Endometrial microvascular endothelial cells (primary cell): ENCODE results near the gene KCNS3. TPM values are rescaled to one million over a fixed set of nuclear protein-coding genes. Genes with fewer than 3 reads are reported as not detected.

Experiments
- in situ Hi-C: cut with HindIII; loops from 2 replicates; pipeline ENCODE4 v1.10.0; 2017; ENCODE audit warnings: low sequenced_read_pairs, low pct_unique_long_range_greater_than_20kb; ENCODE audit errors: inconsistent ontology term
- total RNA-seq: library from RNA; depleted of rRNA; stranded (reverse); fragments of >200 nt; gene quantifications from one replicate; pipeline ENCODE4 v1.2.3, GENCODE V29; 2015; ENCODE audit errors: inconsistent ontology term

Gene KCNS3
- total RNA-seq, 1 donor from 2014 or later = 1.1 TPM

GRCh38 chr2:17975401-17975800 lies 96.9 kb downstream of the KCNS3 start:
- in situ Hi-C loops = no loop called here

DNA sequence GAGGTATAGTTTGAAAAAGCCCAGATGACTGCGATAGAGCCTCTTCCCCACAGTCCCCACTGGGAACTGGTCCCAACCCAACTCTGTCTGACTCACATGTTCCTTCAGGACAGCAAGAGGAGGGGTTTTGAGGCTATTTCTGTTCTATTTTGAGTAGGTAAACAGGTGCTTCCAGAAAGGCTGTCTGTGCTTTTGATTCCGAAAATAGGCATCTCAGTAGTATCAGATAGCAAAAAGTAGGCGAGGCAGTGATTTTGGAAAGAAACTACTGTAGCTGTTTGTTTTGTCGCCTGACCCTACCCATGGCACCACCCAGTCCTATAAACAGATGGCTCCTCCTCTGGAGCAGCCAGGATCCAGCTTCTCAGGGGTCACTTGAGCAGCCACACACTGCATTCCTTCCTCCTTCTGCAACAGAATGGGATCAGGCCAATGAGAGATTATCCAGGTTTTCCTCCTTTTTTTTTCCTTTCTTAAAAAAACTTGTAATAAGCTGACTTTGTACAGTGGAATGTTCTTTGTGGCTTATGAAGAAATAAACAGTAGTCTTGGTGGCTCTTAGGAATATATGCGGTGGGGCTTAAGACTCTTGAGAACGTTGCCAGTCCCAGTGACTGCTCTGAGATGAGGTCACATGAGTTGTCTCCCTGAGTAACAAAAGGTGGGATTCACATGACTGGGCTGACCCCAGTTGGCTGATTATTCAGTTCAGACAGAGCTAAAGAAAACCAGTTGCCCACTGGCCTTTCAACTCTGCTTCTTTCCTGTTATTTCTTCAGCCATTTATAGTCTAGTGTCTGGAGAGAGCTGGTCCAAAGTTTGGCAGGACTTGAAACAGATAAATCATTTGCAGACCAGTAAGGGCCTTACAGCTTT lies 98.6 kb downstream of the KCNS3 start:
- in situ Hi-C loops = no loop called here

DNA sequence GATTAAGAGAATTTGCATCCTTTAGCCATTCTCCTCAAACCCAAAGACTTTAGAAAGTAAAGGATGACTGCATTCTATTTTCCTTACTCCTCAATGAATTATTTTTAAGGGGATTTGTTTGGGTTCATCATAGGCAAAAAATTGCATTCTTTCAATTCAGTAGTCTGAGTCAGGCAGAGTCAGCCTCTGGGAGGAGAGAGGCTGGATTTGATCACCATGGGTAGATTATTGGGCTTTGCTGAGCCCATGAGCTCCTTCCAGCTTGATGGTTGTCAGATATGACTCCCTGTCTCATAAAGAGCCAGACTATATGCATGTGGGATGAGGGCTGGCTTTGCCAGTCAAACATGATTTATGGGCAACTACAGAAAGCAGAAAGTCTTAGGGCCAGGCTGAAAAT lies 101.2 kb downstream of the KCNS3 start:
- in situ Hi-C loops = no loop called here

DNA sequence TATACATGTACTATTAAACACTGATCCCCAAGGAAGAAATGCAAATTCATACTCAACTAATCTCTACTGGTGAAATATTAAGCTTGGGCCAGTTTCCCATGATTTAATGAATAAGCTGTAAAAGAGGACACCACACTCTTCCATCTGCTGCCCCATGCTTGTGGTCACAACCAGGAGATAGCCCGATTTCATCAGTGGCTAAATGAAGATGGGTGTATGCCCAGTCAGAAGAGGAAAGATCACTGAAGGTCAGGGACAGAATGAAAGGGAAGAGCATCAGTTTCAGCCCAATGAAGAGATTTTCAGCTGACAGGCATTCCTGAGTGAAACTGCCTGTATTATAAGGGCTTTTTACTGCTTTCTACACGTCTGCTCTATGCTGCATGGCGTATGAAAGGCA lies 103.5 kb downstream of the KCNS3 start:
- in situ Hi-C loops = no loop called here

Other genes starting within 250 kb of the KCNS3 start
- gene SMC6, start 124.9 kb upstream of the KCNS3 start, total RNA-seq = 17.2 TPM
- 19.9 TPM for gene GEN1, start 124.5 kb upstream of the KCNS3 start, total RNA-seq
- gene MSGN1, start 62.2 kb upstream of the KCNS3 start, total RNA-seq = not detected